Raji (cell line): Measurements from ENCODE around the gene MED13L.

Source experiments
- POLR2A ChIP-seq: IDR thresholded peaks from 2 replicates; pipeline ENCODE4 v1.6.1; 2011; ENCODE audit warnings: low read depth, low read length, control low read depth; ENCODE audit not compliant: insufficient read depth

Gene MED13L

GRCh38 chr12:116078396-116078795 is 199.1 kb downstream of the MED13L start:
- TF ChIP-seq POLR2A = no peak

- TF ChIP-seq POLR2A = no peak
These were observed 200.1 kb downstream of the MED13L start for GRCh38 chr12:116077431-116077830.

DNA sequence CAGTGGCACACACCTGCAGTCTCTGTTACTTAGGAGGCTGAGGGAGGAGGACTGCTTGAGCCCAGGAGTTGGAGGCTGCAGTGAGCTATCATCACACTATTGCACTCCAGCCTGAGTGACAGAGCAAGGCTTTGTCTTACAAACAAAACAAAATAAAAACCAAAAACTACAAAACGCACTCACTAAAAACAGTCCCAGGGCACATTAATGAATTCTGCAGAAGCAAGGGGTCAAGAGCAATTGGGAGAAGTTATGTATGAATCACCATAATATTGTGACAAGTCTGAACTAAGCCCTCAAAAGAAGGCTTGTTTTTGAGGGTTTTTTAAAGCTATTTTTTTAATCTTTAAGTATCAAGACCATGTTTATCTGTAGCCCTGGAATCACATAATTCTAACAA is 201.1 kb downstream of the MED13L start:
- no peak for TF ChIP-seq POLR2A

GRCh38 chr12:116074686-116075085 is 202.8 kb downstream of the MED13L start:
- no peak for TF ChIP-seq POLR2A

- no peak for TF ChIP-seq POLR2A
These were observed 205.8 kb downstream of the MED13L start for GRCh38 chr12:116071555-116072230.

DNA sequence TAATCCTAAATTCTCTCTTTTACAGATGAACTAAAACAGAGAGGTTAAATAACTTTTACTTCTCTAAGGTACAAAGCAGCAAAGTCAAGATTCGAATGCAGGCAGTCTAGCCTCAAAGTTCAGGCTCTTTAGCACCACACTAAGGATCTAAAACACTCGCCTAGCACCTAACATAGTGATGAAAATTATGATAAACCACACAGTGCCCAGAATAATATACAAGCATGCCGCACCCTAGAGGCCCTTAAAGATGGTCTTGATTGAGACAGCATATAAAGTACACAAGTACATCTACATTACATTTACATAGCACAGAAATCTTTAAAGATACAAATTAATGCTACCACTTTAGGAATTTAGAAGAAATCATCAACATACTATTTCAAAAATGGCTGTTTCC is 207.0 kb downstream of the MED13L start:
- TF ChIP-seq POLR2A = no peak

DNA sequence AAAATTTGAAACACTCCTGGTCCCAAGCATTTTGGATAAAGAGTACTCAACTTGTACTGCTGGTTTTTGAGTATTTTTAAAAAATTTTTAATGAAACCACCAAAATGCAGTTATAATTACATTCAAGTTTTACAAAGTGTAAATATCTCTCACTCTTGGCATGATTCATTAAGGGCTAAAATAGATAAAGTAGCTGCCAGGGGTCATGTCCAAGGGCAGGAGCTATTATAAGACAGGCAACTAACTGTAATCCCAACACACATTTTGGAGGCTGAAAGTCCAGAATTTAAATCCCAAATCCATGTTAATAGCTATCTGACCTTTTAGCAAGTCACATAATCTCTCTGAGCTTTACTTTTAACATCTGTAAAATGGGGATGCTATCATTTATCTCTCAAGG is 207.6 kb downstream of the MED13L start:
- TF ChIP-seq POLR2A = no peak

DNA sequence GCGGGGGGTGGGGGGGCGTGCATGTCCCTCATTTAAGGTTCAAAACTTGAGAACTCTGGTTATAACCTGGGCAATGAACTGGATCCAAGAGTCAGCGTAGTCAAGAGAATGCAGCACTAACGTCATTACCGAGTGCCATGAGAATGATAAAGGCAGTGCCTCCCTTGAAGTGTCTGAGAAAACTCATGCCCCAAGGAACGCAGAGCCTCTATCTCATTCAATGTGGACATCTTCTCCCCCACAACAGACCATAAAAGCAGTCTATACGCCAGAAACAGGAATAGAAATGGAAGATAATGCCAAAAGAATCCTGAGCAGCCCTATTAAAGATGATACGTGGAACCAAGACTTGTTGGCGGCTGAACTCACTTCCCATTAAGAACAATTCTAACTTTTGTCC is 208.6 kb downstream of the MED13L start:
- no peak for TF ChIP-seq POLR2A

GRCh38 chr12:116068371-116068770 is 209.1 kb downstream of the MED13L start:
- no peak for TF ChIP-seq POLR2A

DNA sequence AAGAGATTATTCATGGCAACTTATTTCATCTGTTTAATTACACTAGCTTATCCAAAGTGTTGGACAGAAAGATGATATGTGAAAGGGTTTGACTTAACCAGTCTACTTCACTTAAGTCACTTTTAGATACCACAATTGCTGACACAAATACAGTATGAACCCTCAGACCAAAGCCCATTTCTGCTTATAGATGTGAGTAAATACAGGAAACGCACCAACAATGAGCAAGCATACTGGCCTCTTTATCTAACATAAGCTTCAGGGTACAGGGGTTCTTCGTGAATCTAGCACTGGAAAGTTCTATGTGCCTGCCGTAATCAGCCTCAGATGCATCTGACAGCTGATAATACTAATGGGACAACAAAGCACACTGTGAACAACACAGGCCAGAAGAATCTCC is 209.6 kb downstream of the MED13L start:
- TF ChIP-seq POLR2A = no peak

- TF ChIP-seq POLR2A = no peak
These were observed 210.9 kb downstream of the MED13L start for GRCh38 chr12:116066381-116067230.

- TF ChIP-seq POLR2A = no peak
These were observed 211.9 kb downstream of the MED13L start for GRCh38 chr12:116065606-116066005.

- no peak for TF ChIP-seq POLR2A
These were observed 213.0 kb downstream of the MED13L start for GRCh38 chr12:116064493-116064892.

DNA sequence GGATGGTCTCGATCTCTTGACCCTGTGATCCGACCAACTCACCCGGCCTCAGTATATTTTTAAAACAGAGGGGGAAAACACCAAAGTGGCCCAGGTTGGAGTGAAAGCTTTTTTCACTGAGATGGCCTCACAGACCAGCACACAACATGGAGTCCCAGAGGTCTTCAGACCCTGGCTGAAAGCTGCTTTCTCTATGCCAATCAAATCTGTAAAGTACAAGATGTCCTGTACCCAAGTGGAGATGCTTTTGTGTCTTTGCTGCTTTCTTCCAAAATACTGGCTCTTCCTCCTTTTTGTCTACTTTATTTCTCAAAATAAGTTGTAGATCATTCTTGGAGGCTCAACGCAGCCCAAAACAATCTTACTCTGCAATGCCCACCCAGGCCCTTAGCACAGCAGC is 214.8 kb downstream of the MED13L start:
- no peak for TF ChIP-seq POLR2A

- TF ChIP-seq POLR2A = no peak
These were observed 216.7 kb downstream of the MED13L start for GRCh38 chr12:116060764-116061163.

- TF ChIP-seq POLR2A = no peak
These were observed 217.6 kb downstream of the MED13L start for GRCh38 chr12:116059904-116060303.

DNA sequence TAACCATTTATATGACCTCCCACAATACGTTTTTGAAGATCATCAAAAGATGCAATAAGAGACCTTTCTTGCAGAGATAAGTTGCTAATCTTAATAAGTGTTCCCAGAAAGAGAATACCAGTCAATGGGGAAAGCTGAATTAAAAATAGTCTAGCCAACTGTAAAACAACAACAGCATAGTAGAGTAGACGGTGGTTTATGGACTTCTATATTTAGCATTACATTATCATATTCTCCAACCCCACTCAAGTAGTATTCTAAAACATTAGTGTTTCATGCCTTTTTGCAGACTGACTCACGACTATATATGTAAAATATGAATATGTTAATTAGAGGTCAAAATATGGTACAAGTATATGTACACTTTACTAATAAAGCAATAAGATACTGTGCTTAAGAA is 218.9 kb downstream of the MED13L start:
- TF ChIP-seq POLR2A = no peak

GRCh38 chr12:116057356-116057755 is 220.1 kb downstream of the MED13L start:
- TF ChIP-seq POLR2A = no peak
